ENCODE results near the gene TPBGL. TPM values are rescaled to one million over a fixed set of nuclear protein-coding genes. Genes with fewer than 3 reads are reported as not detected.

Gene TPBGL
- total RNA-seq, 4 donors from 2014 or later, result 0.09 TPM; not detected in 3

GRCh38 chr11:75262436-75262835 lies 21.9 kb downstream of the TPBGL start:
- Histone ChIP-seq H3K4me3 (no peak overlapping the region), H3K27me3 (no peaks in the 10 kb centered on the region), H3K27ac (no peak overlapping the region), H3K9me3 (no peaks in the 10 kb centered on the region), H3K4me1 (peaks cover 0 to 37% (median 0%) of the 10 kb centered on the region in 3 donors), H3K36me3 (peaks cover 0 to 16% (median 0%) of the 10 kb centered on the region in 3 donors)
- intact Hi-C loops (cut with DNase I), result no loop called here
- 80% methylated on average over 1 of the region's 4 CpGs; no CpG with 5 or more reads in 1 of the 2 donors for WGBS, 2 donors
- no peak for DNase-seq
- TF ChIP-seq CTCF (IDR thresholded peaks at IDR 0.05) (no peak), POLR2A (IDR thresholded peaks at IDR 0.05) (no peak)

DNA sequence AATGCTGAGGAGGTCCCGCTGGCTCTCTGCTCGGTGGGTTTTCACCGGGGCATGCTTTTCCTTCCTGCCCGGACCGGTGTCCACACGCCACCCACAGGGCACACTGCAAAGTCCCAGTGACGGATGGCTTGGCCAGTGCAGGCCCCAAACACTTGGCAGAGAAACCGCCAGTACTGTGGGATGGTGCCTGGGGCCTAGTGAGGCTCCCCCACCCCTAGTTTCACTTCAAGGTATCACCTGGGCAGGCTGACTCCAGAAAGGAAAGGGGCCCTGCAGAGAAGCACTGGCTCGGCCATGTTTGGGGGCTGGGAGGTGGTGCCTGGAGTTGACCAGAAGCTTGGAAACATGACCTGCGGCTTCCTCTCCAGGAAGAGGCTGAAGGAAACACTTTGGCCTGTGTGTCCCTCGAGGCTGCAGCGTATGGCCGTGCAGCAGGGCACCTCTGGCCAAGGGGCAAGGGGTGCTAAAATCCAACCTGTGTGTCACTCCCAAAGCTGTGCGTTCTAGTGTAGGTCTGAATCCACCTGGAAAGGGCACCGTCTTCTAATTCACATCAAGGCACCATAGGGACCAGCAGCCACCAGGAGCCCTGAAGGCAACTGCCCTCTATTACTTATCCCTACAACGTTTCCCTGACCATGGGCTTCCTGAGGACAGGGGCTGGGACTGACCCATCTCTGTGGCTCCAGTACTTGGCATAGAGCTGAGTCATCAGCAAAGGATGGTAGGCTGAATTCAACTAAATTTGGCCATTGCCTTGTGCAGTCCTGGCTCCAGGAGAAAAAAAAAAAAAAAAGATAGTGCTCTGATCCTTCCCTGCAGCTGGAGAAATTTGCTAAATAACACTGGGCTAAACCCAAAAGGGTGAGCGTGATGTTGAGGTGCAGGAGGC lies 22.6 kb downstream of the TPBGL start:
- H3K4me3 ChIP-seq, result no peak overlapping the region
- peaks cover 0 to 37% (median 0%) of the 10 kb centered on the region in 3 donors for H3K4me1 ChIP-seq
- no peaks in the 10 kb centered on the region for H3K27me3 ChIP-seq
- no peaks in the 10 kb centered on the region for H3K9me3 ChIP-seq
- no peak overlapping the region for H3K27ac ChIP-seq
- intact Hi-C loops (cut with DNase I), result no loop called here
- H3K36me3 ChIP-seq, result peaks cover 0 to 23% (median 0%) of the 10 kb centered on the region in 3 donors
- TF ChIP-seq CTCF (IDR thresholded peaks at IDR 0.05), result no peak
- no peak for TF ChIP-seq POLR2A (IDR thresholded peaks at IDR 0.05)
- WGBS, 2 donors, result 56 to 81% methylated on average over 2 of the region's 17 CpGs
- DNase-seq, result no peak

DNA sequence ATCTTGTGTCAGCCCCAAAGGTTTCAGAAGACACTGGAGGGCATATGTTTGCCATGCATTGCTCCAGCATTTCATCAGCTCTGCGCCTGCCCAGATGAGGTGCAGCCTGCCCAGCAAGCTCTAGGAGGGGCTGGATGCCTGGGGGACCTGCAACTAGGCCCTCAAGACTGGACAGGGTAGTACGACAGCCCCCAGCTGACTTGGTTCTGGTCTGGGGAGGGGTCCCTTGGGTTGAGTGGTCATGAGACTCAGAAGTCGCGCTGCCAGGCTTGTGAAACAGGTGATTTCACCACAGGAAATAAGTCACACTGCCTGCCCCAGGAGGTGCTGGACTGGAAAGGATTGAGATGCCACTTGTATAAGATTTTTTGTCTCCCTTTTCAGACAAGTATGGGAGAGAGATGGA lies 23.4 kb downstream of the TPBGL start:
- Histone ChIP-seq H3K9me3 (no peaks in the 10 kb centered on the region), H3K27ac (peak overlapping the region in 1 of 4 donors; percentile 60), H3K4me3 (no peak overlapping the region), H3K27me3 (no peaks in the 10 kb centered on the region), H3K36me3 (peaks cover 0 to 29% (median 0%) of the 10 kb centered on the region in 3 donors), H3K4me1 (peaks cover 0 to 37% (median 0%) of the 10 kb centered on the region in 3 donors)
- no peak for DNase-seq
- intact Hi-C loops (cut with DNase I), result no loop called here
- TF ChIP-seq CTCF (IDR thresholded peaks at IDR 0.05) (no peak), POLR2A (IDR thresholded peaks at IDR 0.05) (no peak)
- WGBS, 2 donors, result 48 to 64% methylated on average over 3 to 4 of the region's 4 CpGs

DNA sequence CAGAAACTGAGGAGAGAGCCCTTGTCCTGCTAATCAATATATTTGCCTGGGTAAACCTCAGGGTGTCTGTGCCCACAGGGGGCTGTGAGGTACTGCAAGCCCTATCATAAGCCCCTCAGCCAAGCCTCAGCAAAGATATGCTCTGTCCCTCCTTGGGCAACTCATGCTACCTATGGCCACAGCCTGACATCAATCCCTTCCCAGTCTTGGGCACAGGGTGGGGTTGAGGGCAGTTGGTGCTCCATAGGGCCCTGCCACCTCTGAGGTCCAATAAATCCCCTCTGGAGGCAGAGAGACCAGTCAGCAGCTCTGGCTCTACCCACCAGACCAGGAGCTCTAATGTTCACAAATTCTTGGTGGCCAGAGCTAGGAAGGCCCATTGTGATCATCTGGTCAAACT lies 23.8 kb downstream of the TPBGL start:
- Histone ChIP-seq H3K4me1 (peaks cover 0 to 37% (median 0%) of the 10 kb centered on the region in 3 donors), H3K4me3 (no peak overlapping the region), H3K9me3 (no peaks in the 10 kb centered on the region), H3K36me3 (peaks cover 0 to 33% (median 0%) of the 10 kb centered on the region in 3 donors), H3K27me3 (no peaks in the 10 kb centered on the region), H3K27ac (peak overlapping the region in 1 of 4 donors; percentile 60)
- no peak for DNase-seq
- intact Hi-C loops (cut with DNase I), result no loop called here
- TF ChIP-seq POLR2A (IDR thresholded peaks at IDR 0.05) (no peak), CTCF (IDR thresholded peaks at IDR 0.05) (no peak)

DNA sequence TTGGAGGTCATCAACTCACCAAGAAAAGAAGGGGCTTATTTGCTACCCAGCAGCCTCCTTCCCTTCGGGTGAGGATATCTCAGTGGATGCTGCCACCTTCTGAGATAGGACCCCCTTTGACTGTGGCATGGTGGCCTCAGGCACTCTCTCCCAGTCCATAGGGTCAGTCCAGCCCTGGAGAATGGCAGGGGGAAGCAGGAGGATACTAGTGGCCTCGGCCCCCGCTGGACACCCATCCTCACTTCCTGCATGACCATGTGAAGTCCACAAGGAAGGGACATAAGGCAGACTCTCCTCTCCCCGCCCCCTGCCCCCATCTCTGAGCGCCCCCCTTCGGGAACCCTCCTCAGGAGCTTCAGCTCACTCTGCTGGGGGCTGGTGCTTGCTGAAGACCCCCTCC lies 24.4 kb downstream of the TPBGL start:
- Histone ChIP-seq H3K9me3 (no peaks in the 10 kb centered on the region), H3K27ac (peak overlapping the region in 1 of 4 donors; percentile 60), H3K27me3 (no peaks in the 10 kb centered on the region), H3K36me3 (peaks cover 0 to 39% (median 0%) of the 10 kb centered on the region in 3 donors), H3K4me3 (no peak overlapping the region), H3K4me1 (peaks cover 0 to 34% (median 0%) of the 10 kb centered on the region in 3 donors)
- WGBS, 2 donors, result 87% methylated on average over 6 of the region's 6 CpGs; no CpG with 5 or more reads in 1 of the 2 donors
- TF ChIP-seq CTCF (IDR thresholded peaks at IDR 0.05) (no peak), POLR2A (IDR thresholded peaks at IDR 0.05) (no peak)
- intact Hi-C loops (cut with DNase I), result no loop called here
- DNase-seq, result no peak
